BJ (cell line): ENCODE results near the gene ARHGAP36. TPM values are rescaled to one million over a fixed set of nuclear protein-coding genes. Genes with fewer than 3 reads are reported as not detected.

Experiments
- CTCF ChIA-PET: fragments of 350-600 bp; formaldehyde crosslinking; extraction: SDS; loops from one replicate; lab custom pipeline; 2021; ENCODE audit warnings: antibody characterized with exemption, inconsistent platforms; lab: Yijun Ruan, JAX
- POLR2A ChIA-PET: fragments of 300-600 bp; sonication (Branson Sonifier 250); formaldehyde crosslinking; extraction: SDS; loops from one replicate; lab custom pipeline; 2021; ENCODE audit warnings: antibody characterized with exemption; lab: Charles Lee
- DNase-seq: peaks from one replicate; pipeline ENCODE4 v3.0.0-alpha.2; 2011; ENCODE audit warnings: low read depth
- H3K27me3 ChIP-seq: 2 replicates; pipeline ENCODE4 v1.6.0; 2011; ENCODE audit warnings: low read length; ENCODE audit not compliant: control insufficient read depth, insufficient read depth
- H3K36me3 ChIP-seq: 2 replicates; pipeline ENCODE4 v1.5.1; 2011; ENCODE audit warnings: low read length; ENCODE audit not compliant: control insufficient read depth, insufficient read depth
- H3K4me3 ChIP-seq: 2 replicates; pipeline ENCODE4 v1.5.1; 2011; ENCODE audit warnings: low read depth, mild to moderate bottlenecking, control low read depth, low read length
- CTCF ChIP-seq: IDR thresholded peaks from 2 replicates; pipeline ENCODE4 v1.5.1; 2011; ENCODE audit warnings: low read depth, mild to moderate bottlenecking, control low read depth, inconsistent platforms, low read length, moderate library complexity; ENCODE audit not compliant: insufficient read depth
- polyA plus RNA-seq: library from polyadenylated mRNA; depleted of rRNA; stranded (reverse); fragments of >200 nt; gene quantifications from 2 replicates; pipeline ENCODE4 v1.2.3, GENCODE V29; 2011

Gene ARHGAP36
- polyA plus RNA-seq, 1 experiment: not detected

- no peaks in the 10 kb centered on the region for H3K27me3 ChIP-seq
- ChIA-PET POLR2A (no interaction called here), CTCF (no interaction called here)
- H3K4me3 ChIP-seq: no peak overlapping the region
- no peak for DNase-seq
- TF ChIP-seq CTCF: no peak
- H3K36me3 ChIP-seq: no peaks in the 10 kb centered on the region
Observed at GRCh38 chrX:131060147-131060546, 2.0 kb downstream of the ARHGAP36 start.

GRCh38 chrX:131061306-131061705, 3.2 kb downstream of the ARHGAP36 start:
- ChIA-PET CTCF (no interaction called here), POLR2A (no interaction called here)
- Histone ChIP-seq H3K27me3 (no peaks in the 10 kb centered on the region), H3K4me3 (no peak overlapping the region), H3K36me3 (no peaks in the 10 kb centered on the region)
- no peak for DNase-seq
- TF ChIP-seq CTCF: no peak

GRCh38 chrX:131063613-131064012, 5.5 kb downstream of the ARHGAP36 start:
- CTCF ChIA-PET: interaction anchor here (1.2 kb wide), 1 partner anchor 9 kb away, joined by 3 read pairs; no protein-coding TSS in a partner anchor
- POLR2A ChIA-PET: no interaction called here
- TF ChIP-seq CTCF: no peak

GRCh38 chrX:131066237-131066636, 8.1 kb downstream of the ARHGAP36 start:
- CTCF ChIA-PET: no interaction called here
- H3K4me3 ChIP-seq: no peak overlapping the region
- no peaks in the 10 kb centered on the region for H3K27me3 ChIP-seq
- POLR2A ChIA-PET: no interaction called here
- TF ChIP-seq CTCF: no peak
- H3K36me3 ChIP-seq: no peaks in the 10 kb centered on the region
- no peak for DNase-seq

More at GRCh38 chrX:131063613-131064012, 5.5 kb downstream of the ARHGAP36 start:
- no peaks in the 10 kb centered on the region for H3K27me3 ChIP-seq
- H3K4me3 ChIP-seq: no peak overlapping the region
- DNase-seq: no peak
- no peaks in the 10 kb centered on the region for H3K36me3 ChIP-seq

- Histone ChIP-seq H3K36me3 (no peaks in the 10 kb centered on the region), H3K27me3 (no peaks in the 10 kb centered on the region), H3K4me3 (no peak overlapping the region)
- no peak for DNase-seq
- POLR2A ChIA-PET: no interaction called here
- CTCF ChIA-PET: no interaction called here
- TF ChIP-seq CTCF: no peak
Observed at GRCh38 chrX:131067216-131067615, 9.1 kb downstream of the ARHGAP36 start.
